Measurements from ENCODE around the gene CNTNAP2.
"Not testable (repeated sequence)": the region's sequence is repeated elsewhere in the genome, so short reads cannot be mapped to it uniquely, and the experiment has no call there.

CNTNAP2 gene

DNA sequence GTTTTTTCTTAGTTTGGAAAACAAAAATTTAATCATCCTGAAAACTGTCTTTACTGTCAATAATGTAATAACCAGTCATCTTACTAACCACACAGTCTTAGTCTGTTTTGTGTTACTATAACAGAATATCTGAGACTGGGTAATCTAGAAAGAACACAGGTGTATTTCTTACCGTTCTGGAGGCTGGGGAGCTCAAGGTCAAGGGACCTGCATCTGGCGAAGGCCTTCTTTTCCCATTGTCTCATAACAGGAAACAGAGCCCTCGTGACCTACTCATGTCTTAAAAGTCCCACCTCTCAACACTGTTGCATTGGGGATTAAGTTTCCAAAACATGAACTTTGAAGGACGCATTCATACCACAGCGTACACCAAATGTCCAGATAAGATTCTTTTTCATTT lies 932.3 kb downstream of the CNTNAP2 start:
- no peak for DNase-seq

DNA sequence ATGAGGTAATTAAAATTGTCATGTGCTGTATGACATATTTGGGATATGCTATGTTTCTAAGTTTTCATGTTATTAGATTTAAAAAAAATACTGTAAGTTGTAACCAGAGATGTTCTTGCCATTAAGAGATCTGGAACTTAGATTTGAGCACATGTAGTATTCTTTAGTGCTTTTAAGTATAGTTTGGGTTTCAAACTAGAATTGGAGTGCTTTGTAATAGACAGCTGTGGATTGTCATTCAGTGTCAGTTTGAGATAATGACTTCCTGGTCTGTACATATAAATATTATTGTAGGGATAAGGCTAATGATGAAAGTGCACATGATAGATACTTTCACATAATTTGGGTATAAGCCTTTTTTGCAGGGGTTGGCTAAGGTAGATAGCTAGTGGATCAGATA lies 936.2 kb downstream of the CNTNAP2 start:
- no peak for DNase-seq

DNA sequence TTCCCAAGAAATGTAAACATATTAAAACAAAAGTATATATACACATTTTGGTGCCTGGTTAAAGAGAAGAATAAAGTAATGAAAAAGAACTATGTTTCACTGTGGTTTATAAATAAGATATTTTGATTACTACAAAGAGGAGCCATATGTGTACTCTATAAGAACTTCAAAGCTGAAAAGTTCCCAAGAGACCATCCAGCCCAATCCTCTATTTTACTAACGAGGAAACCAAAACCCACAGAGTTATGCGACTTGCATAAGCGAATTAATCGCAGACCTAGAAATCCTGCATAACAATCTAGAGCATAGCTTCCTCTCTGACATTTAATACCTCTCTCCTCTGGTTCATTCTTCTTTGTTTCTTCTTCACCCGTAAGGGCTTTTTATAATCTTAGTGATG lies 937.1 kb downstream of the CNTNAP2 start:
- DNase-seq = no peak

DNA sequence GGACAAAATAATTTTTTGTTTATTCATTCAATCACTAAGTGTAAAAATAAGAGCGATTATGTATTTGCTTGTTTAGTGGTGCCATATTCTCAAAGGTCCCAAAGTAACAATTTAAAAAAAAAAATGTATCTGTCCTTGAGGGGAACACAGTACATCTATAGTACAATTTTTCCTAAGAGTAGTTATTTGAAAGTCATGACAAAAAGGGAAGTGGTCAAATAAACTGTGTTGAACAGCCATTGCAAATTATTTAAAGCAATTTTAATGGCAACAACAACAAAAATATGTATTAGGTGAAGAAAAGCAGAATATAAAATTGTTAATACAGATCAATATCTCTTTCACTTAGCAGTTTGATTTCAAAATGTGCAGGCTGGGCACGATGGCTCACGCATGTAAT lies 943.5 kb downstream of the CNTNAP2 start:
- no peak for DNase-seq

DNA sequence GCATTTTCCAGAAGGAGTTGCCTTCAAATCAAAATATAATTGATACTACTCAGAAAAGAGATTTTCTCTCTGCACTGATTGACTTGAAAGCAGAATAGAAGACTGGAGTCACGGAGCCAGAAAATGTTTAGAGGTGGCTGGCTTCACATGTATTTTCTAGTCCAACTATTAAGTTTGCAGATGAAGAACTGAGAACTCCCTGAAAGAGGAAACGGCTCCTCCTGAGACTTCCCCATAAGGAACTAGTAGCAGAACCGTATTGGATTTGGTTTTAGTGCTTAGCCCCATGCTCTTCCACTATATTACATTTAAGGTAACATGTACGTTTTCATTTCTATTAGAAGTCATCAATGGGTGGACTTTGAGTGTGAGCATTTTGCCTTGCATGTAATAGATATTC lies 946.3 kb downstream of the CNTNAP2 start:
- DNase-seq = no peak

DNA sequence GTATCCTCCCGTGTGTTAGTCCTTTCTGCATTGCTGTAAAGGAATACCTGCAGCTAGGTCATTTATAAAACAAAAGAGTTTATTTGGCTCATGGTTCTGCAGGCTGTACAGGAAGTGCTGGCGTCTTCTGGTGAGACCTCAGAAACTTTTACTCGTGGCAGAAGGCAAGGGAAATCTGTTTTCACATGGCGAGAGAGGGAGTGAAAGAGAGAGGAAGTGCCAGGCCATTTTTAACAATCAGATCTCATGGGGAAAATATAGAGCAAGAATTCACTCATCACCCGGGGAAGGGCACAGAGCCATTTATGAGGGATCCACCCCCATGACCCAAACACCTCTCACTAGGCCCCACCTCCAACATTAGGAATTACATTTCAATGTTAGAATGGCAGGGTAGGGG lies 952.2 kb downstream of the CNTNAP2 start:
- DNase-seq = no peak

DNA sequence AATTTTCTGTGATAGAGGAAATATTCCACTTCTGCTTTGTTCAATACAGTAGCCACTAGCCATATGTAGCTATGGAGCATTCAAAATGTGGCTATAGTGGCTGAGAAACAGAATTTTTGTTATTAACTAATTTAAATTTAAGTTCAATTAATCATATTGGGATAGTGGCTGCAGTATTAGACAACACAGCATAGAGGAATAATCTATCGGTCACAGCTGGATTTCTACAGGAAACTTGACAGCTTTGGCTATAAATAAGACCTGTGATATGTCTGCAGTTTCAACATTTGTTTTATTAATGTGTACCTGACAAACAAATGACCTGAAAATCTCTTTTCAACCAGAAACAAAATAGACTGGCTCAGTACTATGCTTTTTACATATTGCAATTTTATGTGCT lies 953.2 kb downstream of the CNTNAP2 start:
- DNase-seq = no peak

DNA sequence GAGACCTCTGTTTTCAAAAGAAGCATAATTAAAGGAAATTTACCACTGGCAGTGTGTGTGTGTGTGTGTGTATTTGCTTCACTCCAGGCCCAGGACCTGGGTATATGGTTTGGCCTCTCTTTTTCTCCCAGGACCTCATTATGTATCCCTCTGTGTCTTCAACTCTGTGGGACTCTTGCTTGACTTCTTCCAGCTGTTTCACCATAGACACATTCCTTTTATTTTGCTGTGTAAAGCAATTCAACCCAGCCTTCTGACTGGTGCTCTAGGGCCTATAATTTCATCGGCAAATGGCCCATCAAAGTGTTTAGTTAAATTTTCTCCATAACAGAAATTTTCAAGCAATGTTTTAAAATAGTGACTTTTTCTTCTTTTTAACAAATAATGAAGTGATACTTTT lies 954.3 kb downstream of the CNTNAP2 start:
- DNase-seq = no peak

DNA sequence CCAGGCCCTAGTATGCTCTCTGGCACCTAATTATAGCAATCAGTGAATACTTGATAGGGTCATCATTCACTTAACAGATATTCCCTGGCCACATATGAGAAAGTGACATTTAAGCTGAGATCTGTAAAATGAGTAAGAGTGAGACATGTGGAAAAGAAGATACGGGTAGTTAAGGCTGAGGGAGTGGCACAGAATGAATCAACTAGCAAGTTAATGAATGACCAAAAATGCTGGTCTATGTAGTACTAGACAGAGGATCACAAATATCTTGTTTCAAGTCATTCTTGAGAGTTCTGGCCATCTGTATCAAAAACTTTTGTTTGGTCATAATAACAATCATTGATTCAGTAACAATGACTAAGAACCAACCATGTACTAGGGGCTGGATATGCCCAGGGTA lies 954.9 kb downstream of the CNTNAP2 start:
- no peak for DNase-seq

DNA sequence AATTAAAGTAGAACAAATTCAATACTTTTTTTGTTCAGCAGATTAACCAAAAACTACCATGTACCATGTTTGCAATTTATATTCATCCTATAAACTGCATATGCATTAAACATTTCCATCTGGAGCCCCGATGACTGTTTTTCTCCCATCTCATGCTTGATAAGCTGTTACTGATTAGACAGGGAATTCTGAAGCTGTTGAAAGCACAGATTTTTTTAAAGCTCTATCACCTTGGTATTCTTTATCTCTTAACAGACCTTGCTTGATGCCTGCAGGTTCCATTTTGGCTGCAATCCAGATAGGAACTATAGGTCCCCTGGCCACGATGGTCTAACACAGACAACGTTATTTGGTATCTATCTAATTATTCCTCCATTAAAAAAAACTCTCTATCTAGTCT lies 961.7 kb downstream of the CNTNAP2 start:
- DNase-seq = no peak

DNA sequence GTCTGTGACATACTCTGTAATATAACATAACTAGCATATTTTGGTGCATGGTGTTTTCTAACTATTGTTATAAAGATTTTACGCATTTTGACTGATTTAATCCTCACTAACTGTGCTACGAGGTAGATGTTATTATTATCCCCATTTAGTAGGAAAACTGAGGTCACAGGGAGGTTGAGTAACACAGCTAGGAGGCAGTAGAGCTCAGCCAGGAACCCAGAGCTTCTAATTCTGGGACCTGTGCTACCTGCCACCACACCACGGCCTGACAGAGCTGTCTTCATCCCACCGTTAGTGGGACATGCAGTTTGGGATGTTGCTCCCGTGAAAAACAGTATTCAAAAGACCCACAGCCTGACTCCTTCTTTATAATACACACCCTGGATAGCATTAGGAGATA lies 962.5 kb downstream of the CNTNAP2 start:
- DNase-seq = no peak

DNA sequence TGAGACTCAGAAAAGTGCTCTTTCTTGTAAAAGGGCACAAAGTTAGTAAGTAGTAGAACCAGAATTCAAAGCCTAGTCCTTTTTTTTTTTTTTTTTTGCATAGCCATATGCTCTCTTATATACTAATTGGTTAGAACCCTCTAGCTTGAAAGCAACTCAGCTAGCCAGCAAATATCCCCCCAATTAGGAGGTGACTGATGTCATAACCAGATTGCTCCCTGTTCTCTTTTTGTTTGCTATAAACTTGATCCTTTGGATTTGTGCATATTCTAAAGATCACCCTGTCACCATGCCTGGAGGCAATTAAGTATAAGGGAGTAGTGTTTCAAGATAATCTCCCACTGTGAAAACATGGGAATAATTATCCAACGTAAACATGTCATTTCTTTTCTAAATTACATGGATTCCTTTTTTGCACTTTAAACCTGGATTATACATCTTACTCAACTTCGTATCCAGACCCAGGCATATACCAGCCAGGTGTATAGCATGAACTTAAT lies 963.4 kb downstream of the CNTNAP2 start:
- DNase-seq = no peak

DNA sequence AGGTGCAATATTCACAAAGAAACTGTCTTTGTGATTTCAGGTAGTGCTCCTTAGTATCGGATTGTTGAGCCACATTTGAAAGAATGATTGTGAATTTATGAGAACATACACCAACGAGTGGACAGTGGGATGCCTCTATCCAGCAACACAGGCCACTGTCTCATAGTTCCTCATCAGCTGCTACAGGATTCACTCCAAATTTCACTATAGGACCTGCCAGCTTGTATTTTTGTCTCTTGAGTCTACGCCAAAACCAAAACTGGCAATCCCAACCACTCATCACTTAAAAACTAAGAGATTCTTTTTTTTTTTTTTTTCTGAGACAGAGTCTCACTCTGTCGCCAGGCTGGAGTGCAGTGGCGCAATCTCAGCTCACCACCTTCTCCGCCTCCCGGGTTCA lies 964.5 kb downstream of the CNTNAP2 start:
- no peak for DNase-seq

DNA sequence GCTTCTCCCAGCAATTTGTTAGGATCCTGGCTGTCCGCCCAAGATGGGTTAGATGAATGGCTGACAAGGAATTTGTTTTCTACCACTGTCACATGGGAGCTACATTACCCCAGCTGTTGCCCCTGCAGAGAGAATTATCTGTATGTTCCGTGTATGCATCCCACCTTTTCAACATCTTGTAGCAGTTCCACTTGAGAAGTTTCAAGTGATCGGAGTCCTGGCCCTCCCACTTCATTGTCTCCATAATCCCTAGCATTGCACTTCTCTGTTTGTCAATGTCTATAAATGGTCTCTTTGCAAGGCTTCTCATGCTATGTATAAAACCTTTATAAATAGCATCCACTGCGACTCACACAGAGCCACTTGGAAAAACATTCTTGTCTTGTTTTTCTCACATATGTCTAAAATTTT lies 972.5 kb downstream of the CNTNAP2 start:
- no peak for DNase-seq

DNA sequence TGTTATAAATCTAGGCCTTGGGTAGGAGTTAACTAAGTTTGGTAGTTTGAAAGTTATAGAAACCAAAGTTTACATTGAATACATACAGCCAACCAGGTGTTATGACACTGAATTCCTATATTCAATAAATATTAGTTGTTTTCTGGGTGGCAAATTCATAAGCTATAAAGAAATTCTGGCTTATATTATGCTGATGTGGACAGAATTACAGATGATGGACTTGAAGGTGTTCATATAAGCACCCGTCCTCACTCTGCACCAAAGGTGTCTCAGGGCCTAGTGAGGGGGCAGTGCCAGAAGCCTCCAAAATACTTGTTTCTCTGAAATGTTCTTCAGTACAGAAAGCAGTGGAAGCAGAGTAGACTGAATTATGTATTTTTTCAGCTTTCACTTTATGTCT lies 973.0 kb downstream of the CNTNAP2 start:
- no peak for DNase-seq

DNA sequence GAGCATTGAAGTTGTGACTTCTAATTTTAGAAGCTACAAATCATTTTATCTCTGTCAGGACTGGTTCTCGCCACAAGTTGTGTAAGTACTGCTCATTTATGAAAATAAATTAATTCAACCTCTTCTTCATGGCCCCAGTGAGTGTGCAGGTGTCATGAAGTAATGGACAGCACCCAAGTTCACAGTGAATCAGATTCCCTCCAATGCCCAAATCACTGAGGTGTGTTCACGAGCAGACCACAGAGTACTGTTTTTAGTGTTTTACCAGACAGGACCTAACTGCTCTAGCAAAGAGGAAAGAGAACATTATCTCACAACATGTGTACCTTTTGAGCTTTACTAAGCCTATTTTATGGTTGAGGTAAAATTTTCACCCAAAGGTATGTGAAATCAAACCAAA lies 980.0 kb downstream of the CNTNAP2 start:
- no peak for DNase-seq

DNA sequence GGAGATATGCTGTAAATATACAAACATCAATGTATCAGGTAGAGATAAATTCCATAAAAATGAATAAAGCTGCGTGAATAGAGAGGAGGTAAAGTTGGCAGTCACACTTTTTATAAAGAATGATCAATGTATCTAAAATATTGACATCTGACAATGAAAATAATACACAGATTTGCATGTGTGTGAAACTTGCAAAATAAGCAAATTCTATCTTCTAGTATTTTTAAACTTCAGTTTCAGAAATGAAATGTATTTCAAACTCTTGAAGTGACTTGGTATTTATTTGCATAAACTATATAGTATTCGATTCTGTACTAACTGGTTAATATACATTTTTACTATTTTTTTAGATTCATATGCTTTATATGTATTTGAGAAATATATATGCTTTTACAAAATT lies 986.6 kb downstream of the CNTNAP2 start:
- no peak for DNase-seq

DNA sequence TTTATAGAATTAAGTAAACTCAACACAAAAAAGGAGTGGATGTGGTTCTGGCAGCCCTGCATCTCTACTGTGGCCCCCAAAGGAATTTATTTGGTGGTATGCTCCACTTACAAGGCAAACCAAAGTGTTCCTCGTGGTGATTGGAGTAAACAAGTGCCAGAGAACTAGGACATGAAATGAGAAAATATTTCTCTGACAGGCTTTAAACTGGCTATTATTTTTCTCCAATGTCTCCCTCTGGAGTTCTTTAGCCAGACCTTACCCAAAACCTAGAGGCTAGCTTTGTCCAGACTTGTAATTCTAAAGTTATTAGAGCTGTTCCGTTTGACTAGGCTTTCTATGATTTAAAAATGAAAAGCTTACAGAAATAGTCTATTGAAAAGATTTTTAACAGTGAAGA lies 990.1 kb downstream of the CNTNAP2 start:
- no peak for DNase-seq

DNA sequence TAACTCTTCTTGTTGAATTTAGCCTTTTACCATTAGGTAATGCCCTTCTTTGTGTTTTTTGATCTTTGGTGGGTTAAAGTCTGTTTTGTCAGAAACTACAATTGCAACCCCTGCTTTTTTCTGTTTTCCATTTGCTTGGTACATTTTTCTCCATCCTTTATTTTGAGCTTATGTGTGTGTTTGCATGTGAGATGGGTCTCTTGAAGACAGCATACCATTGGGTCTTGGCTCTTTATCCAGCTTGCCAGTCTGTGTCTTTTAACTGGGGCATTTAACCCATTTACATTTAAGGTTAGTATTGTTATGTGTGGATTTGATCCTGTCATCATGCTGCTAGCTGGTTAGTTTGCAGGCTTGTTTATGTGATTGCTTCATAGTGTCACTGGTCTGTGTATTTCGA lies 997.9 kb downstream of the CNTNAP2 start:
- not testable (repeated sequence) for DNase-seq

DNA sequence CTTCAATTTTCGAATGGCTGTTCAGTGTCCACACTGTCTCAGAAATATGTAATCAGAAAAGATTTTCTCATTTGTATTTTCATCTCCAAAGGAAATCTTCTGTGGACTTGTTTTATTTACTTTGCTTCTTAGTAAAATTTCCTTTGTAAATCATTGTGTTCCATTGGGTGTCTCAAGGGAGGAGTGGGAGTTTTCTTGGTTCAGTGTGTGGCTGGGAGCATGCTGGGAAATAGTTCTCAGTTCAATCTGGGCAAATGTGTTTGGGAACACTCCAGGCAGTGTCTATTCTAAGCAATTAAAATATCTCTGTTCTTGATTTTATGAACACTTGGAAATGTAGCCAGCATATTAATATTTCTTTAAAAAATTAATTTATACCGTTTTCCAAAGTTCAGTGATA lies 1019.8 kb downstream of the CNTNAP2 start:
- no peak for DNase-seq

DNA sequence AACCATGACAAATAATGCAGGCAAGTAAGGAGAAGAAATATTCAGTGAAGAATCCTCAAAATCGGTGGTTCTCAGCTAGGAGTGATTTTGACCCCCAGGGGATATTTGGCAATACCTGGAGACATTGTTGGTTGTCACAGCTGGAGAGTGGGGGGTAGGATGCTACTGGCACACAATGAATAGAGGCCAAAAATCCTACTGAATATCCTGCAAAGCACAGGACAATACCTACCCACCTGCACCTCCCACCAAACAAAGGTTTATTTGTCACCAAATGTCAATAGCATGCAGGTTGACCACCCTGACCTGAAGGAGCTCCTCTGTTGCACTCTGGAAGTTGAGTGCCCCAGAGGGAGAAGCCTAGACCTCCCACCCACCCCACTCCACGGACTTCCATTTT lies 1028.6 kb downstream of the CNTNAP2 start:
- DNase-seq = no peak

DNA sequence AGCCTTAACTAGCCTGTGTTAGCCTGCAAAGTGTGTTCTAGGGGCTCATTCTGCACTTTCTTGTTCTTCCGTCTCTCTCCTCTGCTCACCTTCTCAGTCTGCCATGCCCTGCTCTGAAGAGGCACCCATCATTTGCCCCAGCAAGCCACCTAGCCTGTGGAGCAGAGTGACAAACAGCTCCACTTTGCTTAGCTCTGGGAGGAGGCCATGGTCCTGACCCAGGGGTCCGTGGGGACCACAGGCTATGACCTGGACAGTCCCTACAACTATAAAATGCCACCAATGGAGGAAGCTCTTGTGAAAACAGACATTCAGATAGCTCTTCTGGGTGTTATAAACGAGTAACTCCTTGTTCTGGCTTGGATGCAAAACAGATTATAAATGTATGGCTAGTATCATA lies 1029.6 kb downstream of the CNTNAP2 start:
- DNase-seq = no peak

DNA sequence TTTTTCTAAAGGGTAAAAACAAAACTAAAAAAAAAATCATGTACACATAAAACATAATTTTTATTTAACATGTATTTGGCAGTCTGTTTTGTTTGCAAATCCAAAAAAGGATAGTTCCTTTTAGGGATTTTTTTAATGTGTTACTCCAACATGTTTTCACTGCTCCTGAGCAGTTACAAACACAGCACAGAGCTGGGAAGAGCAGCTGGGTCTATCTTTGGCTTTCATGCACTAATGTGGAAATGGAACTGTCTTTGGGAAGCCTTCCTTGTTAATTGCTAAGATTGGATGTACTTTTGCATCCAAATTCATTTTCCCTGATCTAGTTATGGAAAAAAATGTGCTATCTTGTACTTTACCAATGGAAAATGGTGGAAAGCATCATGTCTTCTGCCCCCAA lies 1035.1 kb downstream of the CNTNAP2 start:
- no peak for DNase-seq

DNA sequence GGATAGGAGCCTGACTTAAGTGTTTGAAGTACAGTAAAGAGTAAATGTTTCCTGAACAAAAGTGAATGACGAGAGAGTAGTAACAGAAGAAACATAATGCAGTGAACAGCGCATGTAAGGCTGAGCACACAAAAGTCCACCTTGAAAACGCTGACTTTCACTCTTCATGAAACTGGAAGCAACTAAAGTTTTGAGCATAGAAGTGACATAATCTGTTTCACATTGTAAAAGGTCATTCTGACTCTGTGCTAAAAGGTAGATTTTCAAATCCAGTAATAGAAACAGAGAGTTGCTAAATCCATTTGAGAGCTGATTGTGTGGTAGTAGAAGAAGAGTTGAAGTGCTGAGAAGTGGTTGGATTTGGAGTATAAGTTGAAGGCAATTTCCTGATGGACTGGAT lies 1037.0 kb downstream of the CNTNAP2 start:
- no peak for DNase-seq

DNA sequence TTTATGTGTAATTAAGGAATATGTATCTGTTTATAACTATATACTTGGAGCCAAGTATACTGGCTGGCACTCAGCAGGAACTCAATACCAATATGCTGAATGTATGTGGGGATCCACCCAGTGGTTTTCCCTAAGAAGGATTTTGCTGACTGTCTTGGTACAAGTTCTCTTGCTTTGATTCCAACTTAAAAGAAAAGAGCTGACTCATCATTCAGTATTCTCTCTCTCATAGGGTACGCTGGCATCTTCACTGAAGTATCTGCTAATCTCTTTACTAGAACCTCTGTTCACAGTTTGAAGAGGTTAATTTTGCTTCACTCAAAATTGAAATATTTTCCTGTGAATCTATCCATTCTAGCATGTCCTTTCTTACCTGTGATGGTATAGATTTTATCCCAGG lies 1044.8 kb downstream of the CNTNAP2 start:
- DNase-seq = no peak

DNA sequence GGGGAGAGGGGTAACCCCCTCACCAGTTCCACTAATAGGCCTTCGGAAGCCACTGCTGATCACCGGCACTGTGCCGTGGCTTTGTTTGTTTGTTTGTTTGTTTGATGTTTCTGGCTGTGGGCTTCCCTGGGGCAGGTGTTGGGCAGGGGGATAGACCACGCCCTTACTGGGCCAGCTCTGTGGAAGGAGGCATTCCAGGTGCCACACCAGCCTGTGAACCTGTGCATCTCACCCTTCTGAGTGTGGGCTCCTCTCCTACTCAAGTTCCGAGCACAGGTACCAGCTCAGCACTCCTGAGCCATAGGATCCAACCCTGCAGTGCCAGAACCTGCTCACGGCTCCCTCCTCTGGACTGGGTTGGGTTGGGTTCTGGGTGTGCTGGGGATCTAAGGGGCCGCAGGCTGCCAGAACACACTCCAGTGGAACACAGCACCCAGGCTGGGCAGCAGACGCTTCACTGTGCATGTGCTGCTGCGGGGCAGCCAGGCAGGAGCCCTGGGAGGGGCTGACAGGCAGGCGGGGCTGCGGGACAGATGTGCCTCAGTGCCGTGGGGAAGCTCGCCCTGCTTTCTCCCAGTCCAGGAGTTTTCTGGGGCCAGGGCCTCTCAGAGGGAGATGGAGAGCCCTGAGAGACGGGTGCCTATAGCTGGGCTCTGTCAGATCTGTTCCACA lies 1053.9 kb downstream of the CNTNAP2 start:
- no peak for DNase-seq

Data from NCI-H187 (cell line).